NCI-H2029 treated with DMSO at 0.1 percent for 48 hours (cell line): ENCODE measurements around the gene TRIM33.
A peak's percentile ranks its signal among the peaks of the same experiment; 100 is the strongest.

Experiments used
- DNase-seq: peaks from one replicate; lab custom pipeline; 2025; lab: John Stamatoyannopoulos, UW

TRIM33 gene

GRCh38 chr1:114349891-114350605 lies 161.0 kb downstream of the TRIM33 start:
- no peak for DNase-seq

GRCh38 chr1:114347431-114348209 lies 163.4 kb downstream of the TRIM33 start:
- DNase-seq: no peak

GRCh38 chr1:114346480-114347029 lies 164.4 kb downstream of the TRIM33 start:
- peak; percentile 47 for DNase-seq

GRCh38 chr1:114345930-114346479 lies 165.0 kb downstream of the TRIM33 start:
- no peak for DNase-seq

- no peak for DNase-seq
These were observed 166.3 kb downstream of the TRIM33 start for GRCh38 chr1:114344656-114345055.
